ENCODE results near the gene LTBP4. TPM values are rescaled to one million over a fixed set of nuclear protein-coding genes. Genes with fewer than 3 reads are reported as not detected.

Gene LTBP4
- total RNA-seq, 4 donors from 2014 or later: 851 to 1,504 (median 1,156) TPM

DNA sequence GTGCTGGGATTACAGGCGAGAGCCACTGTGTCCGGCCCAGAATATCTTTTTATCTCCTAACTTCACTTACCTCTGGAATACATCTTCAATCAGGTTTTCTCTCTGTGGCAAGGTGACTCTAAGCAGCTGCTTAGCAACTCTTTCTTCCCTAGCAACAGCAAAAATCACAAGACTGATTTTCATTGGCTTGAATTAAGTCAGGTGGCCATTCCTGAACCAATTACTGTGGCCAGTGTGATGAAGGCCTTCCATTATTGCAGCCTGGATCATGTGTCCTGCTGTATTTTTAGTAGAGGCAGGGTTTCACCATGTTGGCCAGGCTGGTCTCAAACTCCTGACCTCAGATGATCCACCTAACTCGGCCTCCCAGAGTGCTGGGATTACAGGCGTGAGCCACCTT lies 9.0 kb upstream of the LTBP4 start:
- WGBS, 2 donors: 89 to 96% methylated on average over 4 of the region's 4 CpGs
- peaks cover 0 to 33% (median 0%) of the 10 kb centered on the region in 3 donors for H3K36me3 ChIP-seq
- no peak overlapping the region for H3K4me3 ChIP-seq
- H3K9me3 ChIP-seq: no peaks in the 10 kb centered on the region
- H3K27ac ChIP-seq: no peak overlapping the region
- DNase-seq (ENCODE audit: low spot score in 2 of 2): no peak
- peaks cover 0 to 12% of the 10 kb centered on the region in 2 donors for H3K27me3 ChIP-seq
- no peak for TF ChIP-seq POLR2A (IDR thresholded peaks at IDR 0.05)
- no peak for TF ChIP-seq EP300 (IDR thresholded peaks at IDR 0.05)
- no peak for TF ChIP-seq CTCF (IDR thresholded peaks at IDR 0.05)
- H3K4me1 ChIP-seq: peaks cover 0 to 9% (median 4%) of the 10 kb centered on the region in 4 donors

DNA sequence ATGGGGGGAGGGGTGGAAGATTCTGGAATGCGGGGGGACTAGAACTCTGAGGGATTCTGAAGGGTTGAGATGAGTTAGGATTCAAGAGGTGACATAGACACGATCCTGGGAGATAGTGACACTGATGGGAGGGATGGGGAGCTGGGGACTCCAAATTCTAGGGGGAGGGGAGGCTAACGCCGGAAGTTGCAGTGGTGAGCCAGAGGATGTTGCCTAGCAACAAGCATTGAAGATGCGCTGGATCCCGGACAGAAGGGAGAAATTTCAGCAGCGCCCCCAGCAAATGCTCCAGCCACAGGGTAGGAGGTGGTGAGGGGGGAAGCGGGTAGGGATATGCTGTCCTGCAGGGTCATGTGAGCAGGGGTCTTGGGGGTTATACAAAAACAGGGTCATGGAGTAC lies 6.9 kb upstream of the LTBP4 start:
- TF ChIP-seq POLR2A (IDR thresholded peaks at IDR 0.05): no peak
- no peak for TF ChIP-seq EP300 (IDR thresholded peaks at IDR 0.05)
- no peak for TF ChIP-seq CTCF (IDR thresholded peaks at IDR 0.05)
- 21 to 28% methylated on average over 8 of the region's 8 CpGs for WGBS, 2 donors
- Histone ChIP-seq H3K4me3 (no peak overlapping the region), H3K4me1 (peaks cover 0 to 30% (median 13%) of the 10 kb centered on the region in 4 donors), H3K36me3 (peaks cover 0 to 14% (median 0%) of the 10 kb centered on the region in 3 donors), H3K27ac (no peak overlapping the region), H3K9me3 (no peaks in the 10 kb centered on the region), H3K27me3 (peaks cover 0 to 25% of the 10 kb centered on the region in 2 donors)
- no peak for DNase-seq (ENCODE audit: low spot score in 2 of 2)

DNA sequence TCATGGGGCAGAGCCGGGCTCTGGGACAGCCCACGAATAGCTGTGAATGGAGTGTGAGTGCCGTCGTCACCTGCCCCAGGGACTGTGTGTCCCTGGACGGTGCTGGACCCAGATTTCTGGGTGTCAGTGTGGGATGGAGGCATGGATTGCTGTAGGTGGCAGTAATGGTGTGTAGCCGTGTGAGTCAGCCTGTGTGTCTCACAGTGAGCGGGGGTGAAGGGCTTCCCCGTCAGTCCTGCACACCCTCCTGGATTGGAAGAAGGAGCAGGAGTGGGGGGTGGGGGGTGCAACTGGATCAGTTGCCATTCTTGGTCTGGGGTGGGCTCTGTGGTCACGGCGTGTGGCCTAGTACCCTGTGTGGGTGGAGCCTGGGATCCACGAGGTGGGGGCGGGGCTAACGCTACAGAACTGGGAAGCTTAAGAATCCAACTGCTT lies 6.5 kb upstream of the LTBP4 start:
- no peak for TF ChIP-seq CTCF (IDR thresholded peaks at IDR 0.05)
- TF ChIP-seq POLR2A (IDR thresholded peaks at IDR 0.05): no peak
- TF ChIP-seq EP300 (IDR thresholded peaks at IDR 0.05): no peak
- no peak for DNase-seq (ENCODE audit: low spot score in 2 of 2)
- WGBS, 2 donors: 23 to 32% methylated on average over 13 of the region's 13 CpGs
- Histone ChIP-seq H3K9me3 (no peaks in the 10 kb centered on the region), H3K4me3 (no peak overlapping the region), H3K27me3 (peaks cover 0 to 25% of the 10 kb centered on the region in 2 donors), H3K36me3 (peaks cover 0 to 14% (median 0%) of the 10 kb centered on the region in 3 donors), H3K27ac (no peak overlapping the region), H3K4me1 (peaks cover 0 to 34% (median 17%) of the 10 kb centered on the region in 4 donors)

DNA sequence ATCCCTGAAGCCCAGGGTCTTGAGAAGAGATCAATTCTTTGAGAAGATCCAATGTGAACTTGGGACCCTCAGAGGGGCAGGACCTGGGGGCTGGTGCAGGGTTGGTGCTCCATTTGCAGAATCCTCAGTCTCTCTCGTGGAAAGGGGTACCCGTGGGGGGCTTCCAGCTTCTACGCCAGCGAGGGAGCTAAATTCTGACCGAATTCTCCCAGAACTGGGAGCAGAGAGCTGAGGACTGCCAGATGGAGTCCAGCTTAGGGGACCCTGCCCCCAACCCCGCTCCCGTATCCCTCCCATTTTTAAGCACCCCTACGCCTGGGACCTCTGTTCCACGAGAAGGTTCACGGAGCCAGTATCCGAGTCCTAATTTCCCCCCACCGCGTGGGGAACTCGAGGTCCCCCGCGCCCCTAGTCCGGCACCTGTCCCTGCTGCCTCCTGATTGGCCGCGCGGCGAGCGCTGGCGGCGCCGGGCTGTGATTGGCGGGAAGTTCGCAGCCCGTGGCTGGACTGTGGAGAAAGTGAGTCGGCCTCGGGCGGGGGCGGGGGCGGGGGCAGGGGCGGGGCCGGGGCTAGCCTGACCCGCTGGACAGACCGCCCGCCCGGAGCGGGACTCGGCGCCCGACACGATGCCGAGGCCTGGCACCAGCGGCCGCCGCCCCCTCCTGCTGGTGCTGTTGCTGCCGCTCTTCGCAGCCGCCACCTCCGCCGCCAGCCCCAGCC lies 4.4 kb upstream of the LTBP4 start:
- H3K27me3 ChIP-seq: peaks cover 0 to 31% of the 10 kb centered on the region in 2 donors
- H3K4me3 ChIP-seq: peak overlapping the region in 2 of 4 donors; percentile 1 to 40
- DNase-seq (ENCODE audit: low spot score in 2 of 2): no peak

More for the DNA sequence above, 4.4 kb upstream of the LTBP4 start:
- peak overlapping the region in 1 of 4 donors; percentile 60 for H3K27ac ChIP-seq
- 7 to 11% methylated on average over 24 to 44 of the region's 53 CpGs for WGBS, 2 donors
- H3K9me3 ChIP-seq: no peaks in the 10 kb centered on the region
- H3K4me1 ChIP-seq: peaks cover 0 to 53% (median 34%) of the 10 kb centered on the region in 4 donors
- TF ChIP-seq EP300 (IDR thresholded peaks at IDR 0.05) (no peak), POLR2A (IDR thresholded peaks at IDR 0.05) (no peak), CTCF (IDR thresholded peaks at IDR 0.05) (no peak)
- no peaks in the 10 kb centered on the region for H3K36me3 ChIP-seq

Measured in tibial nerve (tissue), 4 donors.